ENCODE results near the gene KLF1.

DNA sequence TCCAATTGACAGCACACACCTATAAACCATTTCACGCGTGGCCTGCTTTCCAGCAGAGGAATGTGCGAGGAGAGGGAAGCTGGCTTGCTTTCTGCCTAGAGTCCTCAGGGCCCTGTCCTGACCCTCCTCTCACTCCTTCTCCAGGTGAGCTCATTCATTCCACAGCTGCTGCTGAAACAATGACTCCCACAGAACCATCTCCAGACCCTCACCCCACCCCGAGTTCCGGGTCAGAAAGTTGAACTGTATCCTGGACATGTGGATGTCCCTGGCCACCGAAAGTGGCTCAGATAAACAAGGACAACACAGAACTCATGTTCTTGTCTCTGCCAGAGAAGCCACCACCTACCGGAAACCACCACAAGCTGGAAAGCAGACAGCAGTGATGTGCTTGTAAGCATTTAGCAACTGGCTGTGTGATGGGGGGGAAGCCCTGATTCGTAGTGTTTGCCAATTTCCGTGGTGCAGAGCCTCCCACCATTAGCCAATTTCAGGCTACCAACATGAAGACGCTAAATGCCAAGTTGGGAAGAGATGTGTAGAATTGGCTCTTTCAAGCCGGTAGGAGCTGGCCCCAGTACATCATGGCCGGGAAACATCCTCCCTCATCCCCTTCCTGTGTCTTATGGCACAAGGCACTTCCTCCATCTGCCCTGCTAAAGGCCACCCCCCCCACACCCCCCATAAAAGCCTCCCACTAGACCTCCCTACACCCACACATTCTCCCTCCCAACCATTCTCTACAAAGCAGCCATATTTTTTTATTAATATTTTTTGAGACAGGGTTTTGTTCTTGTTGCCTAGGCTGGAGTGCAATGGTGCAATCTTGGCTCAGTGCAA lies 27.1 kb upstream of the KLF1 start:
- TF ChIP-seq POLR2A (IDR thresholded peaks at IDR 0.05; ENCODE audit: low read length) = no peak
- no peak for TF ChIP-seq GATA1 (IDR thresholded peaks at IDR 0.05; ENCODE audit: low read depth, low read length)
